T-cell (primary cell): ENCODE results near the gene SYT7. TPM values are rescaled to one million over a fixed set of nuclear protein-coding genes. Genes with fewer than 3 reads are reported as not detected.

ENCODE experiments used
- ATAC-seq, 4 experiments: fragments of 200-7000 bp in 3 of 4; fragments of 150-1000 bp in 1 of 4; cut with Tn5 transposase; replicated peaks in 1 of 4; 1 replicate in 3 of 4; 2 replicates in 1 of 4; pipeline ENCODE4 v1.10.0; 2021; ENCODE audit warnings: moderate library complexity in 3 of 4, mild to moderate bottlenecking in 2 of 4, moderate number of reproducible peaks in 1 of 4
- CTCF ChIA-PET, 2 donors: fragments of 300-600 bp; sonication (Branson Sonifier 250); formaldehyde crosslinking; loops; one replicate each; lab custom pipeline; 2022; ENCODE audit warnings: antibody characterized with exemption in 2 of 2; lab: Charles Lee
- POLR2A ChIA-PET, 2 donors: fragments of 300-600 bp; sonication (Branson Sonifier 250); formaldehyde crosslinking; loops; one replicate each; lab custom pipeline; 2022; ENCODE audit warnings: antibody characterized with exemption in 2 of 2; lab: Charles Lee
- DNase-seq, 35 experiments: peaks; one replicate each; pipeline versions ENCODE4 v3.0.0 to v3.0.0-alpha.2; 2013 to 2023
- H3K27ac ChIP-seq: one replicate; pipeline ENCODE4 v1.5.1; 2013; ENCODE audit warnings: low read length
- H3K27me3 ChIP-seq, 2 experiments: replicated peaks in 1 of 2; 1 replicate in 1 of 2; 2 replicates in 1 of 2; pipeline versions ENCODE4 v1.6.1 to v1.7.0; 2013; ENCODE audit warnings: low read length in 1 of 2, mixed read lengths in 1 of 2; ENCODE audit not compliant: control insufficient read depth in 2 of 2, insufficient read depth in 2 of 2; ENCODE audit errors: extremely low read depth in 1 of 2
- H3K36me3 ChIP-seq, 2 donors: 1 replicate in 1 of 2; 2 replicates in 1 of 2; pipeline versions ENCODE4 v1.6.1 to v1.7.0; 2013; ENCODE audit warnings: low read length in 1 of 2; ENCODE audit not compliant: control insufficient read depth in 2 of 2, insufficient read depth in 1 of 2; ENCODE audit errors: extremely low read depth in 1 of 2
- H3K4me1 ChIP-seq, 2 experiments: 1 replicate in 1 of 2; 2 replicates in 1 of 2; pipeline versions ENCODE4 v1.6.1 to v1.7.0; 2013; ENCODE audit warnings: low read length in 2 of 2, mixed read lengths in 1 of 2; ENCODE audit not compliant: insufficient read depth in 2 of 2, control insufficient read depth in 1 of 2; ENCODE audit errors: extremely low read depth in 1 of 2
- H3K4me3 ChIP-seq, 2 donors: 1 replicate in 1 of 2; 2 replicates in 1 of 2; pipeline versions ENCODE4 v1.5.1 to v1.7.0; 2013; ENCODE audit warnings: mild to moderate bottlenecking in 2 of 2, low read length in 1 of 2, moderate library complexity in 1 of 2; ENCODE audit not compliant: control insufficient read depth in 1 of 2; ENCODE audit errors: extremely low read depth in 1 of 2
- H3K9me3 ChIP-seq: 2 replicates; pipeline ENCODE4 v1.7.0; 2013
- H3K27ac Mint-ChIP-seq, 2 donors: one replicate each; pipeline ENCODE4 v1.8.0; 2020 to 2021; ENCODE audit warnings: mild to moderate bottlenecking in 2 of 2, mixed read lengths in 2 of 2
- H3K27me3 Mint-ChIP-seq, 2 donors: one replicate each; pipeline ENCODE4 v1.8.0; 2021 to 2022; ENCODE audit warnings: mixed read lengths in 2 of 2
- H3K36me3 Mint-ChIP-seq: one replicate; pipeline ENCODE4 v1.8.0; 2021; ENCODE audit warnings: mixed read lengths
- H3K4me1 Mint-ChIP-seq, 3 donors: one replicate each; pipeline ENCODE4 v1.8.0; 2020 to 2022; ENCODE audit warnings: mixed read lengths in 3 of 3, mild to moderate bottlenecking in 1 of 3
- H3K4me3 Mint-ChIP-seq, 3 donors: one replicate each; pipeline ENCODE4 v1.8.0; 2020 to 2022; ENCODE audit warnings: mild to moderate bottlenecking in 3 of 3, mixed read lengths in 3 of 3, moderate library complexity in 3 of 3
- H3K9me3 Mint-ChIP-seq, 3 donors: one replicate each; pipeline ENCODE4 v1.8.0; 2020 to 2022; ENCODE audit warnings: mixed read lengths in 3 of 3
- WGBS: methylation state at CpG from one replicate; pipeline ENCODE4 v1.1.5; 2013; ENCODE audit warnings: missing lambda C conversion rate; ENCODE audit not compliant: insufficient coverage; 5-methylcytosine and 5-hydroxymethylcytosine counted together
- total RNA-seq, 35 experiments: library from RNA in 6 of 35; stranded (reverse) in 6 of 35; fragments of 120-200 nt in 1 of 35; gene quantifications; one replicate each; pipeline versions ENCODE4 v1.2.1 to v1.2.4 and lab custom pipeline; 2013 to 2026

SYT7 gene
- total RNA-seq, 5 donors from 2014 or later (not counting 1 experiment from before 2014, with no cell fraction given) = 0.19 to 0.26 (median 0.20) TPM; not detected in 2

DNA sequence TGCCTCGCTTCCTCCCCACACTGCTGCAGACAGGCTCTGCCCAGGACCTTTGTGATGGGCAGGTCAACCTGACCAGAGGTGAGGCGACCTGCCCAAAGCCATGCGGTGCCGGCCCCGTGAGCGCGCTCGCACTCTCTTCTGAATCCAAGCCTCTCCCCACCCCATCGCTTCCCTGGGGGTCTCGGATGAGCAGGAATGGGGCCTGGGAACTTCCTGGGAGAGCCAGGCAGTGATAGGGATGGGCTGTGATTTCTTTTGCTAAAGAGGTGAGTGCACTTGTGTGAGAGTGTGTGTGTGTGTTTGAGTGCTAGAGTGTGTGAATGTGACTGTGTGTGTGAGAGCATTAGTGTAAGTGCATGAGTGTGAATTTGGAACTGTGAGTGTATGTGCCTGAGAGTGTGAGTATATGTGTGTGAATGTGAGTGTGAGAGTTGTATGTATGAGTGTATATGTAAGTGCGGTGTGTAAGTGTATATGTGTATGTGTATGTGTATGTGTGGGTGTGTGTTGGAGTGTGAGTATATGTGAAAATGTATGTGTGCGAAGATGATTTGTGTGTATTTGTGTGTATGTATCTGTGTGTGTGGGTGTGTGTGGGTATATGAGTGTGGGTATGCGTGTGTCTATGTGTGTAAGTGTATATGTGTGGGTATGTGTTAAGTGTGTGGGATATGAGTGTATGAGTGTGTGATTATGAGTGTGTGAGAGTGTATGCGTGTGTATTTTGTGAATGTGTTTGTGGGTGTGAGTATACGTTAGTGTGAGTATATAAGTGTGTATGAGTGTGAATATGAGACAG, 84.1 kb downstream of the SYT7 start:
- no peak overlapping the region for H3K4me3 Mint-ChIP-seq
- peaks cover 0 to 1% of the 10 kb centered on the region in 2 donors for H3K27me3 Mint-ChIP-seq
- no peaks in the 10 kb centered on the region for H3K4me1 ChIP-seq
- H3K36me3 Mint-ChIP-seq = no peaks in the 10 kb centered on the region
- CTCF ChIA-PET = no interaction called here
- no peaks in the 10 kb centered on the region for H3K9me3 ChIP-seq
- POLR2A ChIA-PET = no interaction called here
- peaks cover 0 to 23% of the 10 kb centered on the region in 2 experiments for H3K27me3 ChIP-seq
- no peak overlapping the region for H3K4me3 ChIP-seq
- no peak overlapping the region for H3K27ac Mint-ChIP-seq
- no peak overlapping the region for H3K27ac ChIP-seq
- H3K36me3 ChIP-seq = no peaks in the 10 kb centered on the region
- H3K4me1 Mint-ChIP-seq = no peaks in the 10 kb centered on the region
- WGBS = 94% methylated on average over 6 of the region's 15 CpGs
- ATAC-seq (no peak), DNase-seq (no peak)
- H3K9me3 Mint-ChIP-seq = no peaks in the 10 kb centered on the region

- WGBS = 80% methylated on average over 21 of the region's 26 CpGs
- H3K4me3 Mint-ChIP-seq = no peak overlapping the region
- Histone ChIP-seq H3K9me3 (no peaks in the 10 kb centered on the region), H3K27me3 (peaks cover 0 to 31% of the 10 kb centered on the region in 2 experiments), H3K4me1 (no peaks in the 10 kb centered on the region), H3K36me3 (no peaks in the 10 kb centered on the region), H3K4me3 (no peak overlapping the region), H3K27ac (no peak overlapping the region)
- ChIA-PET CTCF (no interaction called here), POLR2A (no interaction called here)
- DNase-seq (no peak), ATAC-seq (no peak)
- H3K27me3 Mint-ChIP-seq = peaks cover 0 to 1% of the 10 kb centered on the region in 2 donors
- H3K36me3 Mint-ChIP-seq = no peaks in the 10 kb centered on the region
- H3K4me1 Mint-ChIP-seq = no peaks in the 10 kb centered on the region
- H3K27ac Mint-ChIP-seq = no peak overlapping the region
- no peaks in the 10 kb centered on the region for H3K9me3 Mint-ChIP-seq
Observed at GRCh38 chr11:61495801-61496601, 84.9 kb downstream of the SYT7 start.

DNA sequence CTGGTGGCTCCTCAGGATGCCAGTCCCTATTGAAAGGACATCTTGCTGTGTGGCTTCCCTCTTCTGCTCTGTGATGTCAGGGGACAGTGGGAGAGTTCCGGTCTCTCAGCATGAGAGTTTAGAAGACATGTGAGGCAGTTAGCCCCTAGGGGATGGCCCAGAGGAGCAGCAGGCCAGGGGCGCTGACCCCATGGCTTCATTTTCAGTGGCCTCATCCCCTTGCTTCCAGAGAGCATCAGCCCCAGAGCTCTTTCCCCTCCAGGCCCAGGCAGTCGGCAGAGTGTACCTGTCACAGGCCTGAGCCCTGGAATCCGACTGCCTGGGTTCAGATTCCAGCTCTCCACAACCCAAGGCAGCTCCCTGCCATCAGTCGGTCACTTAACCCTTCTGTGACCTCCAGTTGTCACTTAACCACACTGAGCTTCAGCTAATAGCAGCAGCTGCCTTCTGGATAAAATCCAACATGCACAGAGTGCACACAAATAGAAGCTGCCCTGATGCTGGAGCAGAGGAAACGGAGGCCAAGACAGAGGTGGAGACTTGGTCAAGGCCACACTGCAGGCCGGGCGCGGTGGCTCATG, 86.4 kb downstream of the SYT7 start:
- H3K36me3 Mint-ChIP-seq = no peaks in the 10 kb centered on the region
- Histone ChIP-seq H3K4me3 (no peak overlapping the region), H3K9me3 (no peaks in the 10 kb centered on the region), H3K27me3 (peaks cover 0 to 34% of the 10 kb centered on the region in 2 experiments), H3K4me1 (no peaks in the 10 kb centered on the region), H3K27ac (no peak overlapping the region), H3K36me3 (no peaks in the 10 kb centered on the region)
- no peak overlapping the region for H3K4me3 Mint-ChIP-seq
- POLR2A ChIA-PET = no interaction called here
- H3K4me1 Mint-ChIP-seq = no peaks in the 10 kb centered on the region
- ATAC-seq (no peak), DNase-seq (no peak)
- no peaks in the 10 kb centered on the region for H3K9me3 Mint-ChIP-seq
- CTCF ChIA-PET = no interaction called here
- H3K27ac Mint-ChIP-seq = no peak overlapping the region
- 82% methylated on average over 8 of the region's 9 CpGs for WGBS
- H3K27me3 Mint-ChIP-seq = no peaks in the 10 kb centered on the region

DNA sequence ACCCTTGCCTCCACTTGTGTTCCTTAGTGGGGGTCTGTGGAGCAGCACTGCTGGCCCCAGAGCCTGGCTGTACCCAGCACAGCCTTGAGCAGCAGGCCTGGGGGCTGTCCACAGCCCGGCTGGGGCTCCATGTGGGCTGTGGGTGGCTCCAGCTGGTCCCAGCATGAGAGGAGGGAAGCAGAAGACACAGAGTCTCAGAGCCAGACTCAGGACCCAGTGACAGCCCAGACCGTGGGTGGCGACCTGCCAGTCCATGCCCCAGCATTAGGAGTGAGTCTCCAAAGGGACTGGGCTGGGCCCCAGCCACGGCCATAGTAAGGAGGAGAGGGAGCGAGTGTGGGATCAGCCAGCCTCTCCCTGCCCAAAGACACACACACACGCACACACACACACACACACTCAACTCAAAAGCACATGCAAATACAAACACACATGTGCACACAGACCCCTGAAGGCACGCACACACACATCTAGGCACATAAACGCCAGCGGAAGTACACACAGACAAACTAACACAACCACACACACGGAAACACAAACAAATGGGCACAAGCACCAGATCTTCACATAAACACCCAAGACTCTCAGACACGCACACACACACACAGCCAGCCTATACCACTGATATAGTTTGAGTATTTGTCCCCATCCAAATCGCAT, 89.0 kb downstream of the SYT7 start:
- Histone ChIP-seq H3K9me3 (no peaks in the 10 kb centered on the region), H3K4me1 (no peaks in the 10 kb centered on the region), H3K27me3 (peaks cover 0 to 36% of the 10 kb centered on the region in 2 experiments), H3K4me3 (no peak overlapping the region), H3K36me3 (peaks cover 2 to 4% of the 10 kb centered on the region in 2 donors), H3K27ac (no peak overlapping the region)
- no peaks in the 10 kb centered on the region for H3K4me1 Mint-ChIP-seq
- peaks cover 8% of the 10 kb centered on the region for H3K36me3 Mint-ChIP-seq
- no peak overlapping the region for H3K27ac Mint-ChIP-seq
- WGBS = 93% methylated on average over 6 of the region's 12 CpGs
- ChIA-PET CTCF (no interaction called here), POLR2A (no interaction called here)
- H3K9me3 Mint-ChIP-seq = no peaks in the 10 kb centered on the region
- no peaks in the 10 kb centered on the region for H3K27me3 Mint-ChIP-seq
- no peak overlapping the region for H3K4me3 Mint-ChIP-seq
- ATAC-seq (no peak), DNase-seq (no peak)

DNA sequence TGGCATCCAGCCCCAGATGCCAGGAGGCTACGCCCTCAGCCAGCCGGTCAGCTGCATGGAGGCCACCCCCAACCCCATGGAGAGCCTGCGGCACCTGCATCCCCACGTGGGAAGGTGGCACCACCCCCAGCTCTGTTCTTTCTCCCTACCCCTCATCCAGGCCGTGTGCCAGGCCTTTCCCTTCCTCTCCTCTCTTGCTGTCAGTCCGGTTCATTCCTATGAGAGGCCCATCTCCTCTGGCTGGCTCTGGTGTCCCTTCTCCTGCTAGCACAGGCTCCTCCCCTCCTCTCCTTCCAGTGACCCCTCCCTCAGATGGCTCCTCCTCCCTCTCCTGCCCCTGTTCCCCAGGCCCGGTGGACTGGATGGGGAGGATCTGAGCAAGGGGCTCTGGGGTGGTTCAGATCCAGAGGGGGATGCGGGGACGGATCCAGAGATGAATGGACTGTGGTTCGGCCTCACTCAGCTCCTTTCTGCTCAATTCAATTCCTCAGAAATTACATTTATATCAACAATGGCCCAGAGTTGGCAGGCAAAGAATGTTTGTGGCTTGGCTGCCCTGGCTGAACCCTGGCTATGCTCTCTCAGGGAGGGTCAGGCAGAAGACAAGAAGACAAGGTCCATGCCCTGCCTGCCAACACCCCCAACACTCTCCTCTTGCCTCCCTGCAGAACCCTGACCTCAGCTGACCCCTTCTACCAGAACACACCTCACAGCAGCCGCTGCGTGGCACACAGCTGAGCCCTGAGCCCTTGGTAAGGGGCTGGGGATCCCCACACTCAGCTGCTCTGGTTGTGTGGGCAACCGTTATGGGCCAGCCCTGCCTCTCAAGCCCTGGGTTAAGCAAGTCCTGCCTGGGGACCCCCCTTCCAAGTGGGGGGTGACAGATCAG, 90.8 kb downstream of the SYT7 start:
- ATAC-seq (no peak), DNase-seq (no peak)
- no peak overlapping the region for H3K27ac ChIP-seq
- Mint-ChIP-seq H3K36me3 (peaks cover 11% of the 10 kb centered on the region), H3K4me1 (no peaks in the 10 kb centered on the region), H3K27ac (no peak overlapping the region), H3K4me3 (no peak overlapping the region), H3K27me3 (no peaks in the 10 kb centered on the region), H3K9me3 (no peaks in the 10 kb centered on the region)
- H3K9me3 ChIP-seq = no peaks in the 10 kb centered on the region
- ChIA-PET POLR2A (no interaction called here), CTCF (interaction anchor here in 1 of 2 donors (1.5 kb wide), 1 partner anchor 27 kb away, joined by 4 read pairs; no protein-coding TSS in a partner anchor)
- H3K36me3 ChIP-seq = peaks cover 2 to 4% of the 10 kb centered on the region in 2 donors
- peaks cover 0 to 22% of the 10 kb centered on the region in 2 experiments for H3K27me3 ChIP-seq
- H3K4me3 ChIP-seq = no peak overlapping the region
- WGBS = 83% methylated on average over 7 of the region's 13 CpGs
- H3K4me1 ChIP-seq = no peaks in the 10 kb centered on the region
